Liver (tissue), 9 donors: Measurements from ENCODE around the gene DNMT1. TPM values are rescaled to one million over a fixed set of nuclear protein-coding genes. Genes with fewer than 3 reads are reported as not detected.

Experiments
- DNase-seq: peaks from one replicate; pipeline ENCODE4 v3.0.0-alpha.2; 2017; ENCODE audit warnings: low spot score
- H3K27ac ChIP-seq, 2 donors: one replicate each; pipeline ENCODE4 v1.7.0; 2013; ENCODE audit warnings: inconsistent platforms in 2 of 2, low read length in 2 of 2, control low read depth in 1 of 2, low read depth in 1 of 2, mild to moderate bottlenecking in 1 of 2
- H3K27me3 ChIP-seq, 4 donors: one replicate each; pipeline versions ENCODE4 v1.6.1 to v1.7.0; 2013; ENCODE audit warnings: low read length in 3 of 4, inconsistent platforms in 1 of 4, mild to moderate bottlenecking in 1 of 4, moderate library complexity in 1 of 4; ENCODE audit not compliant: control insufficient read depth in 4 of 4, insufficient read depth in 4 of 4
- H3K36me3 ChIP-seq, 4 donors: one replicate each; pipeline versions ENCODE4 v1.6.1 to v1.7.0; 2013; ENCODE audit warnings: low read length in 3 of 4, mild to moderate bottlenecking in 3 of 4, low read depth in 1 of 4, moderate library complexity in 1 of 4; ENCODE audit not compliant: control insufficient read depth in 4 of 4, insufficient read depth in 3 of 4
- H3K4me1 ChIP-seq, 4 donors: one replicate each; pipeline versions ENCODE4 v1.6.1 to v1.7.0; 2013; ENCODE audit warnings: low read length in 3 of 4, mild to moderate bottlenecking in 3 of 4, moderate library complexity in 1 of 4; ENCODE audit not compliant: control insufficient read depth in 4 of 4, insufficient read depth in 4 of 4
- H3K4me3 ChIP-seq, 3 donors: one replicate each; pipeline versions ENCODE4 v1.6.1 to v1.7.0; 2013; ENCODE audit warnings: low read length in 3 of 3, control low read depth in 1 of 3, low read depth in 1 of 3, mild to moderate bottlenecking in 1 of 3
- H3K9ac ChIP-seq, 2 donors: one replicate each; pipeline ENCODE4 v1.7.0; 2013; ENCODE audit warnings: low read length in 2 of 2, mild to moderate bottlenecking in 2 of 2, moderate library complexity in 2 of 2, control low read depth in 1 of 2, low read depth in 1 of 2
- H3K9me3 ChIP-seq, 4 donors: one replicate each; pipeline versions ENCODE4 v1.6.1 to v1.7.0; 2013; ENCODE audit warnings: low read length in 3 of 4; ENCODE audit not compliant: control insufficient read depth in 4 of 4
- EGR1 ChIP-seq, 2 donors: IDR thresholded peaks; 2 replicates each; pipeline ENCODE4 v1.6.1; 2016 to 2018; ENCODE audit warnings: antibody characterized with exemption in 2 of 2, low read depth in 2 of 2
- FOXA2 ChIP-seq: IDR thresholded peaks from 2 replicates; pipeline ENCODE4 v1.6.1; 2016; ENCODE audit warnings: antibody characterized with exemption
- GABPA ChIP-seq, 2 donors: IDR thresholded peaks in 1 of 2; conservative IDR thresholded peaks in 1 of 2; 2 replicates each; pipeline ENCODE4 v1.6.1; 2016; ENCODE audit warnings: antibody characterized with exemption in 2 of 2, mild to moderate bottlenecking in 1 of 2, moderate library complexity in 1 of 2
- HNF4A ChIP-seq, 2 donors: conservative IDR thresholded peaks; 2 replicates each; pipeline ENCODE4 v1.6.1; 2016; ENCODE audit warnings: antibody characterized with exemption in 2 of 2, mild to moderate bottlenecking in 2 of 2
- HNF4G ChIP-seq: IDR thresholded peaks from 2 replicates; pipeline ENCODE4 v1.6.1; 2016; ENCODE audit warnings: antibody characterized with exemption
- JUND ChIP-seq, 2 donors: IDR thresholded peaks; 2 replicates each; pipeline ENCODE4 v1.6.1; 2016; ENCODE audit warnings: antibody characterized with exemption in 2 of 2
- MAX ChIP-seq: IDR thresholded peaks from 2 replicates; pipeline ENCODE4 v1.6.1; 2016; ENCODE audit warnings: antibody characterized with exemption
- NR2F2 ChIP-seq: IDR thresholded peaks from 2 replicates; pipeline ENCODE4 v1.6.1; 2016; ENCODE audit warnings: antibody characterized with exemption
- RAD21 ChIP-seq, 2 donors: IDR thresholded peaks; 2 replicates each; pipeline ENCODE4 v1.6.1; 2016; ENCODE audit warnings: antibody characterized with exemption in 2 of 2, mild to moderate bottlenecking in 2 of 2
- RXRA ChIP-seq, 2 donors: IDR thresholded peaks; 2 replicates each; pipeline ENCODE4 v1.6.1; 2017 to 2018; ENCODE audit warnings: antibody characterized with exemption in 2 of 2, mild to moderate bottlenecking in 1 of 2
- TAF1 ChIP-seq: conservative IDR thresholded peaks from 2 replicates; pipeline ENCODE4 v1.6.1; 2016; ENCODE audit warnings: antibody characterized with exemption, mild to moderate bottlenecking
- YY1 ChIP-seq: IDR thresholded peaks from 2 replicates; pipeline ENCODE4 v1.6.1; 2016; ENCODE audit warnings: antibody characterized with exemption, mild to moderate bottlenecking
- ZBTB33 ChIP-seq: IDR thresholded peaks from 2 replicates; pipeline ENCODE4 v1.6.1; 2016; ENCODE audit warnings: antibody characterized with exemption
- WGBS: extraction: QIAGEN DNeasy Blood & Tissue Kit; methylation state at CpG from one replicate; pipeline ENCODE4 v1.1.7; 2013; 5-methylcytosine and 5-hydroxymethylcytosine counted together
- polyA plus RNA-seq, 2 donors: library from polyadenylated mRNA; stranded (reverse) in 1 of 2; unstranded in 1 of 2; fragments of 200-250 nt in 1 of 2; fragments of >200 nt in 1 of 2; fragmentation: Nextera tagmentation in 1 of 2; extraction: Ambion mirVana in 1 of 2; gene quantifications; one replicate each; pipeline versions ENCODE4 v1.2.1 to v1.2.3, GENCODE V29; 2013 to 2015
- total RNA-seq, 2 donors: library from RNA; depleted of rRNA; stranded (reverse); fragments of >200 nt; gene quantifications; one replicate each; pipeline ENCODE4 v1.2.3, GENCODE V29; 2014
- TF ChIP-seq, protein P1 (sequence below): IDR thresholded peaks from 2 replicates; pipeline ENCODE4 v1.6.1; 2016; ENCODE audit warnings: antibody characterized with exemption
- TF ChIP-seq, protein P2 (sequence below): IDR thresholded peaks from 2 replicates; pipeline ENCODE4 v1.6.1; 2016; ENCODE audit warnings: antibody characterized with exemption, mild to moderate bottlenecking
- donor health status: healthy.
- donor health status: healthy.
- donor health status: healthy.
- donor health status: healthy.
- donor health status: healthy.

The DNMT1 gene
- total and polyA plus RNA-seq, 4 donors, result 8.7 to 47.1 (median 20.0) TPM

DNA sequence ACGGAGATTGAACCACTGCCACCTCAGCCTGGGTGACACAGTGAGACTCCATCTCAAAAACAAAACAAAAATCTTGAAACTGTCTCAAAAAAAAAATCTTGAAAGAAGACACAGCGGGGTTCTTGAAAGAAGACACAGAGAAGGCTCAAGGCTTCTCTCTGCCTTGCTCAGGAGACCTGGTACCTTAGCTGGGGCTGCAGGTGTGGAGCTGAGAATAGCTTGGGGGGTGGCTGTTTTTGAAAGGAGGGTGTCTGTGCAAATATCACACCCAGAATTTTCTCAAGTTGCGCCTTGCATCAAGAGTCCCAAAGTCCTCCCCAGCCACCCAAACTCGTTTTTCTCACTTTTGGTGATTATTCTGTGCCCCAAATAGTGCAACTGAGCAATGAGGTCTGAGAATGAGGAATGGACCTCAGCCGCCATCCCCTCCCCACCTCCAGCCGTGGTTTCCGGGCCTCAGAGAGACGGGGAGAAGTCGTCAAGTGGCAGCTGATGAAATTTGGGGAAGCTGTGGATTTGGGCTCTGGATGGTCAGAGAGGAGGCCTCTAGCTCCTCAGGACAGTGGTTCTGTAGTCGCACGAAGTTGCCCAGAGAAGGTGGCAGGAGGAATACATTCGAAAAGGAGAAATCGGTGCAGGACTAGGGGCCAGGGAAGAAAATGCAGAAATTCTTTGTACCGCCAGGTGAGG, 27.6 kb upstream of the DNMT1 start:
- H3K4me3 ChIP-seq, result no peak overlapping the region
- H3K27me3 ChIP-seq, result no peaks in the 10 kb centered on the region
- 88% methylated on average over 14 of the region's 14 CpGs for WGBS
- TF ChIP-seq NR2F2 (no peak), EGR1 (IDR thresholded peaks at IDR 0.05; ENCODE audit: low read depth in 2 of 2) (no peak), TAF1 (no peak), ZBTB33 (no peak), MAX (no peak), FOXA2 (no peak), HNF4A (conservative IDR thresholded peaks at IDR 0.05) (no peak), RXRA (IDR thresholded peaks at IDR 0.05) (no peak), HNF4G (no peak), RAD21 (IDR thresholded peaks at IDR 0.05) (no peak), JUND (IDR thresholded peaks at IDR 0.05) (no peak), YY1 (no peak), GABPA (IDR thresholded peaks at IDR 0.05 in 1 of 2, conservative IDR thresholded peaks at IDR 0.05 in 1 of 2) (no peak)
- TF ChIP-seq, protein P1, sequence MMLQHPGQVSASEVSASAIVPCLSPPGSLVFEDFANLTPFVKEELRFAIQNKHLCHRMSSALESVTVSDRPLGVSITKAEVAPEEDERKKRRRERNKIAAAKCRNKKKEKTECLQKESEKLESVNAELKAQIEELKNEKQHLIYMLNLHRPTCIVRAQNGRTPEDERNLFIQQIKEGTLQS, result no peak
- TF ChIP-seq, protein P2, sequence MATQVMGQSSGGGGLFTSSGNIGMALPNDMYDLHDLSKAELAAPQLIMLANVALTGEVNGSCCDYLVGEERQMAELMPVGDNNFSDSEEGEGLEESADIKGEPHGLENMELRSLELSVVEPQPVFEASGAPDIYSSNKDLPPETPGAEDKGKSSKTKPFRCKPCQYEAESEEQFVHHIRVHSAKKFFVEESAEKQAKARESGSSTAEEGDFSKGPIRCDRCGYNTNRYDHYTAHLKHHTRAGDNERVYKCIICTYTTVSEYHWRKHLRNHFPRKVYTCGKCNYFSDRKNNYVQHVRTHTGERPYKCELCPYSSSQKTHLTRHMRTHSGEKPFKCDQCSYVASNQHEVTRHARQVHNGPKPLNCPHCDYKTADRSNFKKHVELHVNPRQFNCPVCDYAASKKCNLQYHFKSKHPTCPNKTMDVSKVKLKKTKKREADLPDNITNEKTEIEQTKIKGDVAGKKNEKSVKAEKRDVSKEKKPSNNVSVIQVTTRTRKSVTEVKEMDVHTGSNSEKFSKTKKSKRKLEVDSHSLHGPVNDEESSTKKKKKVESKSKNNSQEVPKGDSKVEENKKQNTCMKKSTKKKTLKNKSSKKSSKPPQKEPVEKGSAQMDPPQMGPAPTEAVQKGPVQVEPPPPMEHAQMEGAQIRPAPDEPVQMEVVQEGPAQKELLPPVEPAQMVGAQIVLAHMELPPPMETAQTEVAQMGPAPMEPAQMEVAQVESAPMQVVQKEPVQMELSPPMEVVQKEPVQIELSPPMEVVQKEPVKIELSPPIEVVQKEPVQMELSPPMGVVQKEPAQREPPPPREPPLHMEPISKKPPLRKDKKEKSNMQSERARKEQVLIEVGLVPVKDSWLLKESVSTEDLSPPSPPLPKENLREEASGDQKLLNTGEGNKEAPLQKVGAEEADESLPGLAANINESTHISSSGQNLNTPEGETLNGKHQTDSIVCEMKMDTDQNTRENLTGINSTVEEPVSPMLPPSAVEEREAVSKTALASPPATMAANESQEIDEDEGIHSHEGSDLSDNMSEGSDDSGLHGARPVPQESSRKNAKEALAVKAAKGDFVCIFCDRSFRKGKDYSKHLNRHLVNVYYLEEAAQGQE, result no peak
- no peak for DNase-seq
- H3K27ac ChIP-seq, result no peak overlapping the region
- H3K36me3 ChIP-seq, result peaks cover 0 to 3% (median under 1%) of the 10 kb centered on the region in 4 donors
- no peak overlapping the region for H3K9ac ChIP-seq
- H3K4me1 ChIP-seq, result peaks cover 0 to 5% (median 2%) of the 10 kb centered on the region in 4 donors
- H3K9me3 ChIP-seq, result no peaks in the 10 kb centered on the region

DNA sequence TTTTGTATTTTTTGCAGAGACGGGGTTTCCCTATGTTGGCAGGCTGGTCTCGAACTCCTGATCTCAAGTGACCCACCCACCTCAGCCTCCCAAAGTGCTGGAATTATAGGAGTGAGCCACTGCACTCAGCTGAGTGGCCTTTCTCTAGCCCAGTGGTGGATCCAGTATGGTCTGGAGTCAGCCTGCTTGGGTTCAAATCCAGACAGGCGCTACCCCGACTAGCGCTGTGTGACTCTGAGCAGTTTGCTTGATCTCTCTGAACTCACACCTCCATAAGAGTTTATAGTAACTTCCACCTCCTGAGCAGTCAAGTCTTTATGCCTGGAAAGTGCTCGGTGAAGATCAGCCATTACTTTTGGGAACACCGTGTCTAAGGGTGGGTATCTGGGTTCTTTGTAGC, 25.9 kb upstream of the DNMT1 start:
- H3K4me3 ChIP-seq, result no peak overlapping the region
- H3K4me1 ChIP-seq, result peaks cover 0 to 5% (median 2%) of the 10 kb centered on the region in 4 donors
- 94% methylated on average over 7 of the region's 7 CpGs for WGBS
- H3K9me3 ChIP-seq, result no peaks in the 10 kb centered on the region
- no peak overlapping the region for H3K27ac ChIP-seq
- H3K36me3 ChIP-seq, result peaks cover 0 to 3% (median under 1%) of the 10 kb centered on the region in 4 donors
- H3K9ac ChIP-seq, result no peak overlapping the region
- no peak for DNase-seq
- no peaks in the 10 kb centered on the region for H3K27me3 ChIP-seq
- TF ChIP-seq YY1, result no peak
